ENCODE data around the gene NPSR1.

The NPSR1 gene

GRCh38 chr7:34672430-34672829, 14.4 kb downstream of the NPSR1 start:
- H3K9me3 ChIP-seq, result no peaks in the 10 kb centered on the region
- H3K36me3 ChIP-seq (replicated peaks), result no peaks in the 10 kb centered on the region
- in situ Hi-C loops (cut with MboI; ENCODE audit: low sequenced_read_pairs), result loop anchor here (25.0 kb wide), 1 partner anchor 365 kb away; the partner anchor contains the start of gene DPY19L1
- H3K27me3 ChIP-seq (ENCODE audit: low read depth), result no peaks in the 10 kb centered on the region
- no peaks in the 10 kb centered on the region for H3K4me1 ChIP-seq
- no peak for DNase-seq (ENCODE audit: low spot score in 2 of 2)
- H3K4me3 ChIP-seq, result no peak overlapping the region

GRCh38 chr7:34673066-34673465, 15.0 kb downstream of the NPSR1 start:
- Histone ChIP-seq H3K9me3 (no peaks in the 10 kb centered on the region), H3K4me3 (no peak overlapping the region), H3K4me1 (no peaks in the 10 kb centered on the region), H3K36me3 (replicated peaks) (no peaks in the 10 kb centered on the region), H3K27me3 (ENCODE audit: low read depth) (no peaks in the 10 kb centered on the region)
- in situ Hi-C loops (cut with MboI; ENCODE audit: low sequenced_read_pairs), result loop anchor here (25.0 kb wide), 1 partner anchor 364 kb away; the partner anchor contains the start of gene DPY19L1
- DNase-seq (ENCODE audit: low spot score in 2 of 2), result no peak

- in situ Hi-C loops (cut with MboI; ENCODE audit: low sequenced_read_pairs), result no loop called here
- H3K27me3 ChIP-seq (ENCODE audit: low read depth), result no peaks in the 10 kb centered on the region
- H3K4me1 ChIP-seq, result no peaks in the 10 kb centered on the region
- peak in 1 of 2 experiments; percentile 46 for DNase-seq (ENCODE audit: low spot score in 2 of 2)
- no peaks in the 10 kb centered on the region for H3K9me3 ChIP-seq
- H3K36me3 ChIP-seq (replicated peaks), result no peaks in the 10 kb centered on the region
- H3K4me3 ChIP-seq, result no peak overlapping the region
Measured at GRCh38 chr7:34675749-34676374, 17.8 kb downstream of the NPSR1 start.

GRCh38 chr7:34677491-34677890, 19.5 kb downstream of the NPSR1 start:
- no peak overlapping the region for H3K4me3 ChIP-seq
- no peaks in the 10 kb centered on the region for H3K36me3 ChIP-seq (replicated peaks)
- DNase-seq (ENCODE audit: low spot score in 2 of 2), result no peak
- in situ Hi-C loops (cut with MboI; ENCODE audit: low sequenced_read_pairs), result no loop called here
- H3K4me1 ChIP-seq, result no peaks in the 10 kb centered on the region
- no peaks in the 10 kb centered on the region for H3K27me3 ChIP-seq (ENCODE audit: low read depth)
- H3K9me3 ChIP-seq, result no peaks in the 10 kb centered on the region

GRCh38 chr7:34687529-34687928, 29.5 kb downstream of the NPSR1 start:
- H3K9me3 ChIP-seq, result no peaks in the 10 kb centered on the region
- no peaks in the 10 kb centered on the region for H3K4me1 ChIP-seq
- DNase-seq (ENCODE audit: low spot score in 2 of 2), result no peak
- no peak overlapping the region for H3K4me3 ChIP-seq
- in situ Hi-C loops (cut with MboI; ENCODE audit: low sequenced_read_pairs), result no loop called here
- no peaks in the 10 kb centered on the region for H3K27me3 ChIP-seq (ENCODE audit: low read depth)
- H3K36me3 ChIP-seq (replicated peaks), result no peaks in the 10 kb centered on the region

- H3K9me3 ChIP-seq, result no peaks in the 10 kb centered on the region; the same call in 1 of the 2 replicates
- no peak for DNase-seq (ENCODE audit: low spot score in 2 of 2)
- no peak overlapping the region for H3K4me3 ChIP-seq
- in situ Hi-C loops (cut with MboI; ENCODE audit: low sequenced_read_pairs), result no loop called here
- H3K4me1 ChIP-seq, result no peaks in the 10 kb centered on the region; the same call in 1 of the 2 replicates
- H3K27me3 ChIP-seq (ENCODE audit: low read depth), result no peaks in the 10 kb centered on the region
- H3K36me3 ChIP-seq (replicated peaks), result no peaks in the 10 kb centered on the region
Measured at GRCh38 chr7:34696415-34696814, 38.4 kb downstream of the NPSR1 start.

GRCh38 chr7:34709771-34710170, 51.8 kb downstream of the NPSR1 start:
- Histone ChIP-seq H3K36me3 (replicated peaks) (no peaks in the 10 kb centered on the region), H3K4me3 (no peak overlapping the region), H3K27me3 (ENCODE audit: low read depth) (no peaks in the 10 kb centered on the region), H3K9me3 (no peaks in the 10 kb centered on the region), H3K4me1 (no peaks in the 10 kb centered on the region)
- no peak for DNase-seq (ENCODE audit: low spot score in 2 of 2)
- in situ Hi-C loops (cut with MboI; ENCODE audit: low sequenced_read_pairs), result no loop called here

GRCh38 chr7:34718867-34719266, 60.8 kb downstream of the NPSR1 start:
- Histone ChIP-seq H3K4me1 (no peaks in the 10 kb centered on the region), H3K27me3 (ENCODE audit: low read depth) (no peaks in the 10 kb centered on the region), H3K9me3 (no peaks in the 10 kb centered on the region), H3K4me3 (no peak overlapping the region), H3K36me3 (replicated peaks) (no peaks in the 10 kb centered on the region)
- in situ Hi-C loops (cut with MboI; ENCODE audit: low sequenced_read_pairs), result no loop called here
- DNase-seq (ENCODE audit: low spot score in 2 of 2), result no peak

GRCh38 chr7:34719636-34720035, 61.6 kb downstream of the NPSR1 start:
- Histone ChIP-seq H3K27me3 (ENCODE audit: low read depth) (no peaks in the 10 kb centered on the region), H3K4me1 (no peaks in the 10 kb centered on the region), H3K4me3 (no peak overlapping the region), H3K9me3 (no peaks in the 10 kb centered on the region), H3K36me3 (replicated peaks) (no peaks in the 10 kb centered on the region)
- no peak for DNase-seq (ENCODE audit: low spot score in 2 of 2)
- in situ Hi-C loops (cut with MboI; ENCODE audit: low sequenced_read_pairs), result no loop called here

- no peaks in the 10 kb centered on the region for H3K27me3 ChIP-seq (ENCODE audit: low read depth)
- no peak for DNase-seq (ENCODE audit: low spot score in 2 of 2)
- H3K4me1 ChIP-seq, result no peaks in the 10 kb centered on the region
- H3K4me3 ChIP-seq, result no peak overlapping the region
- in situ Hi-C loops (cut with MboI; ENCODE audit: low sequenced_read_pairs), result no loop called here
- H3K36me3 ChIP-seq (replicated peaks), result no peaks in the 10 kb centered on the region
- no peaks in the 10 kb centered on the region for H3K9me3 ChIP-seq
Measured at GRCh38 chr7:34720289-34720688, 62.3 kb downstream of the NPSR1 start.

- Histone ChIP-seq H3K36me3 (replicated peaks) (no peaks in the 10 kb centered on the region), H3K4me1 (no peaks in the 10 kb centered on the region), H3K27me3 (ENCODE audit: low read depth) (no peaks in the 10 kb centered on the region), H3K9me3 (no peaks in the 10 kb centered on the region), H3K4me3 (no peak overlapping the region)
- in situ Hi-C loops (cut with MboI; ENCODE audit: low sequenced_read_pairs), result no loop called here
- DNase-seq (ENCODE audit: low spot score in 2 of 2), result no peak
Measured at GRCh38 chr7:34723338-34723737, 65.3 kb downstream of the NPSR1 start.

GRCh38 chr7:34723866-34724490, 66.0 kb downstream of the NPSR1 start:
- no peak overlapping the region for H3K4me3 ChIP-seq
- no peaks in the 10 kb centered on the region for H3K9me3 ChIP-seq
- no peaks in the 10 kb centered on the region for H3K36me3 ChIP-seq (replicated peaks)
- no peaks in the 10 kb centered on the region for H3K4me1 ChIP-seq
- no peak for DNase-seq (ENCODE audit: low spot score in 2 of 2)
- in situ Hi-C loops (cut with MboI; ENCODE audit: low sequenced_read_pairs), result no loop called here
- no peaks in the 10 kb centered on the region for H3K27me3 ChIP-seq (ENCODE audit: low read depth)

- H3K9me3 ChIP-seq, result no peaks in the 10 kb centered on the region
- DNase-seq (ENCODE audit: low spot score in 2 of 2), result no peak
- no peaks in the 10 kb centered on the region for H3K36me3 ChIP-seq (replicated peaks)
- no peaks in the 10 kb centered on the region for H3K4me1 ChIP-seq
- in situ Hi-C loops (cut with MboI; ENCODE audit: low sequenced_read_pairs), result no loop called here
- H3K4me3 ChIP-seq, result no peak overlapping the region
- no peaks in the 10 kb centered on the region for H3K27me3 ChIP-seq (ENCODE audit: low read depth)
Measured at GRCh38 chr7:34726221-34726620, 68.2 kb downstream of the NPSR1 start.

- DNase-seq (ENCODE audit: low spot score in 2 of 2), result no peak
- in situ Hi-C loops (cut with MboI; ENCODE audit: low sequenced_read_pairs), result no loop called here
- Histone ChIP-seq H3K4me3 (no peak overlapping the region), H3K4me1 (no peaks in the 10 kb centered on the region), H3K9me3 (no peaks in the 10 kb centered on the region), H3K36me3 (replicated peaks) (no peaks in the 10 kb centered on the region), H3K27me3 (ENCODE audit: low read depth) (no peaks in the 10 kb centered on the region)
Measured at GRCh38 chr7:34727464-34727995, 69.5 kb downstream of the NPSR1 start.

All from HAP-1 (cell line).